HepG2 (cell line): ENCODE measurements around the gene MYO10. TPM values are rescaled to one million over a fixed set of nuclear protein-coding genes. Genes with fewer than 3 reads are reported as not detected.

Experiments used
- ATAC-seq: fragments of 200-7000 bp; cut with Tn5 transposase; 3 replicates; pipeline ENCODE4 v1.9.1; 2020; ENCODE audit warnings: mild to moderate bottlenecking, moderate library complexity
- BruUV-seq: library from RNA; stranded (reverse); fragments of 400-500 nt; replicated peaks from 2 replicates; lab custom pipeline; 2021; lab: Mats Ljungman, UMichigan
- CTCF ChIA-PET: fragments of 300-600 bp; formaldehyde crosslinking; extraction: SDS; loops from one replicate; lab custom pipeline; 2021; ENCODE audit warnings: low total read pairs, inconsistent platforms, low intra/inter-chr PET ratio; lab: Yijun Ruan, JAX
- POLR2A ChIA-PET: fragments of 350-600 bp; sonication (Branson Sonifier 250); formaldehyde crosslinking; loops from one replicate; lab custom pipeline; 2020; ENCODE audit warnings: antibody characterized with exemption, inconsistent platforms; lab: Yijun Ruan, JAX
- DNase-seq: peaks from one replicate; pipeline ENCODE4 v3.0.0-alpha.2; 2015; ENCODE audit warnings: low spot score
- FAIRE-seq: peaks from 3 replicates; lab custom pipeline; 2011; peaks lifted over from hg19 to GRCh38; lab: Jason Lieb, UNC
- H2AFZ ChIP-seq: one replicate; pipeline ENCODE4 v1.6.1; 2011; ENCODE audit warnings: low read length, inconsistent platforms
- H3K27ac ChIP-seq: fragments of 300-600 bp; 3 replicates; pipeline ENCODE4 v1.8.0; 2011; ENCODE audit warnings: mixed run types, mild to moderate bottlenecking, mixed read lengths, low read length, inconsistent platforms; ENCODE audit not compliant: insufficient read depth; ENCODE audit errors: extremely low read length
- H3K27me3 ChIP-seq, 2 experiments: fragments of 200-600 bp in 1 of 2; 2 replicates in 1 of 2; 3 replicates in 1 of 2; pipeline versions ENCODE4 v1.6.0 to v1.8.0; 2011; ENCODE audit warnings: low read length in 2 of 2, mild to moderate bottlenecking in 2 of 2, moderate library complexity in 2 of 2, inconsistent platforms in 1 of 2; ENCODE audit not compliant: insufficient read depth in 2 of 2, control insufficient read depth in 1 of 2
- H3K36me3 ChIP-seq, 2 experiments: fragments of 200-600 bp in 1 of 2; replicated peaks in 1 of 2; 2 replicates in 1 of 2; 3 replicates in 1 of 2; pipeline versions ENCODE4 v1.5.1 to v1.8.0; 2011; ENCODE audit warnings: low read length in 2 of 2, inconsistent platforms in 1 of 2; ENCODE audit not compliant: insufficient read depth in 2 of 2, control insufficient read depth in 1 of 2
- H3K4me1 ChIP-seq: 2 replicates; pipeline ENCODE4 v1.5.1; 2012; ENCODE audit warnings: low read length, inconsistent platforms; ENCODE audit not compliant: insufficient read depth
- H3K4me2 ChIP-seq: 2 replicates; pipeline ENCODE4 v1.6.0; 2011; ENCODE audit warnings: low read depth, low read length, inconsistent platforms
- H3K4me3 ChIP-seq, 3 experiments: fragments of 200-600 bp in 1 of 3; sonication (generic), shearing (Covaris generic) in 1 of 3; replicated peaks in 1 of 3; 2 replicates each; pipeline ENCODE4 v1.5.1; 2011 to 2016; ENCODE audit warnings: low read length in 3 of 3, inconsistent platforms in 2 of 3, low read depth in 2 of 3, mild to moderate bottlenecking in 2 of 3, control low read depth in 1 of 3, mixed read lengths in 1 of 3; ENCODE audit not compliant: insufficient read depth in 1 of 3
- H3K79me2 ChIP-seq: one replicate; pipeline ENCODE4 v1.6.1; 2011; ENCODE audit warnings: low read length, inconsistent platforms; ENCODE audit not compliant: insufficient read depth
- H3K9ac ChIP-seq: 2 replicates; pipeline ENCODE4 v1.6.0; 2011; ENCODE audit warnings: mild to moderate bottlenecking, low read depth, low read length, inconsistent platforms; ENCODE audit not compliant: insufficient read depth
- H3K9me3 ChIP-seq: 2 replicates; pipeline ENCODE4 v1.5.1; 2012; ENCODE audit warnings: mild to moderate bottlenecking, low read length
- H4K20me1 ChIP-seq: 2 replicates; pipeline ENCODE4 v1.6.0; 2011; ENCODE audit warnings: inconsistent platforms, mild to moderate bottlenecking, low read length, moderate library complexity; ENCODE audit not compliant: insufficient read depth
- CC2D1A ChIP-seq: sonication (generic); formaldehyde crosslinking; IDR thresholded peaks from 2 replicates; pipeline ENCODE4 v1.8.1; 2023; ENCODE audit warnings: mild to moderate bottlenecking, missing genetic modification reagents
- IRF1 ChIP-seq: sonication (generic); formaldehyde crosslinking; IDR thresholded peaks from 2 replicates; pipeline ENCODE4 v1.4.0; 2020; ENCODE audit warnings: low read depth, mild to moderate bottlenecking, missing genetic modification reagents
- MAFK ChIP-seq, 2 experiments: IDR thresholded peaks in 1 of 2; conservative IDR thresholded peaks in 1 of 2; 2 replicates each; pipeline ENCODE4 v1.6.1; 2011; ENCODE audit warnings: improper control_type of control experiment in 2 of 2, low read length in 2 of 2
- MTA1 ChIP-seq: sonication (generic); formaldehyde crosslinking; IDR thresholded peaks from 2 replicates; pipeline ENCODE4 v1.4.0; 2020; ENCODE audit warnings: missing genetic modification reagents, mild to moderate bottlenecking, borderline replicate concordance
- MTERF4 ChIP-seq: sonication (generic); formaldehyde crosslinking; IDR thresholded peaks from 2 replicates; pipeline ENCODE4 v1.8.0; 2023; ENCODE audit warnings: mild to moderate bottlenecking, missing genetic modification reagents
- NFE2L1 ChIP-seq: sonication (generic); formaldehyde crosslinking; IDR thresholded peaks from 2 replicates; pipeline ENCODE4 v1.4.0; 2020; ENCODE audit warnings: missing genetic modification reagents, mild to moderate bottlenecking, borderline replicate concordance
- PCBP2 ChIP-seq: fragments of 200-400 bp; formaldehyde crosslinking; optimal IDR thresholded peaks from 2 replicates; pipeline ENCODE3; 2018; ENCODE audit warnings: low read length, low read depth; ENCODE audit not compliant: poor library complexity, severe bottlenecking
- PHF21A ChIP-seq: sonication (generic); formaldehyde crosslinking; IDR thresholded peaks from 2 replicates; pipeline ENCODE4 v1.5.0; 2020; ENCODE audit warnings: mild to moderate bottlenecking, missing genetic modification reagents
- POLR2A ChIP-seq, 2 experiments: IDR thresholded peaks; 2 replicates each; pipeline ENCODE4 v1.6.1; 2011; ENCODE audit warnings: low read depth in 2 of 2, low read length in 2 of 2, mild to moderate bottlenecking in 1 of 2, moderate library complexity in 1 of 2; ENCODE audit not compliant: insufficient read depth in 1 of 2
- RFXANK ChIP-seq: IDR thresholded peaks from 2 replicates; pipeline ENCODE4 v1.6.1; 2016
- SMAD1 ChIP-seq: sonication (generic); formaldehyde crosslinking; IDR thresholded peaks from 2 replicates; pipeline ENCODE4 v1.4.0; 2020; ENCODE audit warnings: missing genetic modification reagents, low read depth, mild to moderate bottlenecking, borderline replicate concordance
- U2AF2 ChIP-seq: fragments of 200-400 bp; formaldehyde crosslinking; IDR thresholded peaks from 2 replicates; pipeline ENCODE4 v1.6.1; 2017; ENCODE audit warnings: low read depth, mild to moderate bottlenecking, low read length
- ZEB1 ChIP-seq: IDR thresholded peaks from 2 replicates; pipeline ENCODE4 v1.6.1; 2012; ENCODE audit warnings: mild to moderate bottlenecking, low read depth, inconsistent platforms; ENCODE audit not compliant: insufficient replicate concordance
- ZNF264 ChIP-seq: sonication (generic); formaldehyde crosslinking; IDR thresholded peaks from 2 replicates; pipeline ENCODE4 v1.4.0; 2020; ENCODE audit warnings: missing genetic modification reagents
- ZNF354B ChIP-seq: sonication (generic); formaldehyde crosslinking; IDR thresholded peaks from 2 replicates; pipeline ENCODE4 v1.8.0; 2022; ENCODE audit warnings: mild to moderate bottlenecking, missing genetic modification reagents
- ZNF614 ChIP-seq: IDR thresholded peaks from 2 replicates; pipeline ENCODE4 v1.6.1; 2018; ENCODE audit warnings: missing biosample characterization, missing genetic modification reagents, inconsistent platforms, borderline replicate concordance
- ZNF672 ChIP-seq: sonication (generic); formaldehyde crosslinking; IDR thresholded peaks from 2 replicates; pipeline ENCODE4 v1.8.1; 2022; ENCODE audit warnings: missing genetic modification reagents
- WGBS: methylation state at CpG from one replicate; pipeline ENCODE4 v1.1.6; 2017; ENCODE audit warnings: low lambda C conversion rate; 5-methylcytosine and 5-hydroxymethylcytosine counted together
- in situ Hi-C: cut with HindIII; loops from 2 replicates; pipeline ENCODE4 v1.10.0; 2017; ENCODE audit warnings: low pct_unique_long_range_greater_than_20kb; ENCODE audit not compliant: extremely low pct_ligation_motif_present
- intact Hi-C: fragments of 100-400 bp; cut with micrococcal nuclease; formaldehyde crosslinking; loops from one replicate; pipeline ENCODE4 v1.10.0; 2022; ENCODE audit not compliant: unreplicated experiment
- polyA plus RNA-seq, 8 experiments: library from polyadenylated mRNA; depleted of rRNA in 3 of 8; stranded (reverse) in 7 of 8; unstranded in 1 of 8; fragments of >200 nt; fragmentation: Illumina TruSeq in 4 of 8; extraction: Trizol in 4 of 8; gene quantifications; 2 replicates each; pipeline versions ENCODE4 v1.2.1 to v1.2.3, GENCODE V29; 2011 to 2016; ENCODE audit warnings: low read depth in 4 of 8, missing spikeins in 1 of 8, mixed read lengths in 1 of 8; ENCODE audit not compliant: insufficient read depth in 1 of 8
- total RNA-seq, 5 experiments: library from RNA; depleted of rRNA; stranded (reverse); fragments of >200 nt; fragmentation: Illumina TruSeq; extraction: Trizol; gene quantifications; 2 replicates each; pipeline ENCODE4 v1.2.3, GENCODE V29; 2016; ENCODE audit warnings: low read depth in 1 of 5
- TF ChIP-seq, protein P1 (sequence below): sonication (generic); formaldehyde crosslinking; IDR thresholded peaks from 2 replicates; pipeline ENCODE4 v1.8.1; 2023; ENCODE audit warnings: mild to moderate bottlenecking, inconsistent platforms, moderate library complexity, missing genetic modification reagents, borderline replicate concordance
- TF ChIP-seq, protein P2 (sequence below), 2 experiments: sonication (generic) in 1 of 2; formaldehyde crosslinking in 1 of 2; IDR thresholded peaks; 2 replicates each; pipeline versions ENCODE4 v1.4.0 to v1.6.1; 2018 to 2020; ENCODE audit warnings: missing genetic modification reagents in 2 of 2, borderline replicate concordance in 1 of 2, low read depth in 1 of 2, mild to moderate bottlenecking in 1 of 2, missing biosample characterization in 1 of 2

Gene MYO10
- total and polyA plus RNA-seq, 2 of the 13 experiments (the other 11 are each of a cell fraction or from before 2014, with no cell fraction given): 4.5 to 14.0 TPM

DNA sequence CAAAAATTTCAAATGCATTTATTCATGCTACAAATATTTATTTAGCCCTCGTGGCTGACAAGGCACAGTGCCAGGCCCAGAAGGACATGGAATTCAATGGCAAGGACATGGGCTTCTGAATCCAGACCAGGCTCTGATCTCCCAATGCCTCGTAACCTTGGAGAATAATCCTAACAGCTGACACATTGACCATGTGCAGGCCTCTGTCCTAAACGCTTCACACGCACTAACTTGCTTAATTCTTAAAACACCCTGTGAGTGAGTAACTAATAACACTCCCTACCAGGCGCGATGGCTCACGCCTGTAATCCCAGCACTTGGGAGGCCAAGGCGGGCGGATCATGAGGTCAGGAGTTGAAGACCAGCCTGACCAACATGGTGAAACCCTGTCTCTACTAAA, 33.2 kb downstream of the MYO10 start (continued):
- TF ChIP-seq MAFK (conservative IDR thresholded peaks at IDR 0.05 in 1 of 2, IDR thresholded peaks at IDR 0.05 in 1 of 2; ENCODE audit: low read length in 2 of 2) (no peak), POLR2A (IDR thresholded peaks at IDR 0.05; ENCODE audit: insufficient read depth in 1 of 2, low read depth in 2 of 2, low read length in 2 of 2) (no peak), IRF1 (no peak), PCBP2 (no peak), PHF21A (no peak), MTA1 (CRISPR knock-in tag) (no peak), RFXANK (CRISPR knock-in tag) (no peak), ZNF672 (CRISPR knock-in tag) (no peak)
- TF ChIP-seq, all 625 proteins: peak for 0

DNA sequence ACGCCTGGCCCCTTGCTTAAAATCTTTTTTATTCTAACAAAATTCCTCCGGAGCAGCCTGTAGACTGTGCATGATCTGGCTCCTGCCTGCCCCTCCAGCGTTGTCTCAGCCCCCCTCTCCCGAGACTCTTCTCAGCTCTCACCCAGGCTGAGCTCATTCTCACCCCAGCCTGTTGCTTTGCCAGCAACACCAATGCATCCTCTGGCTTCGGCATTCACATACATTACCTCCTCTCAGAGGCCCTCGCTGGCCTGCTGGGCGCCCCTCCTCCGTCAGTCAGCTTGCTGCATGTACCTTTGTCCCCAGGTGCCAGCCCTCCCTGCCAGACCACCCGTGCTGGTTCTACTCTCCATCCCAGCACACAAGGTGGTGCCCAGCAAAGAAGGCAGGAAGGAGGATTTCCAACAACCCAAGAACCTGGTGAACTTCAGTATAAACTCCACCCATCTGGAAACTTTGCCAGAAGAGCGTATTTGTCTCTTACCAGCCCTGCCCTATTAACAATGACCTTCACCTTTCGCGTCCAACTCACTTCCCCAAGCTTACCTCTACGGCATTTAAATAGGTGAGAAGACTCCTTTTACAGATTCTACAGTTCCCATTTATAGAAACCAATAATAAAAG, 35.0 kb downstream of the MYO10 start:
- no peaks in the 10 kb centered on the region for H3K9me3 ChIP-seq
- H3K27ac ChIP-seq: no peak overlapping the region
- WGBS: 53% methylated on average over 13 of the region's 13 CpGs
- H3K9ac ChIP-seq: no peak overlapping the region
- no peaks in the 10 kb centered on the region for H3K79me2 ChIP-seq
- no peaks in the 10 kb centered on the region for H4K20me1 ChIP-seq
- H2AFZ ChIP-seq: no peak overlapping the region
- intact Hi-C loops (no loop called here), in situ Hi-C loops (no loop called here)
- CTCF ChIA-PET: no interaction called here
- FAIRE-seq (no peak), DNase-seq (no peak), ATAC-seq (no peak)
- H3K4me2 ChIP-seq: no peak overlapping the region
- no peak overlapping the region for H3K4me3 ChIP-seq
- BruUV-seq: no TSS peak
- no peaks in the 10 kb centered on the region for H3K36me3 ChIP-seq
- H3K4me1 ChIP-seq: no peaks in the 10 kb centered on the region
- POLR2A ChIA-PET: no interaction called here
- H3K27me3 ChIP-seq: peaks cover 0 to 2% of the 10 kb centered on the region in 2 experiments; a peak in 1 of 5 replicates
- TF ChIP-seq, protein P1, sequence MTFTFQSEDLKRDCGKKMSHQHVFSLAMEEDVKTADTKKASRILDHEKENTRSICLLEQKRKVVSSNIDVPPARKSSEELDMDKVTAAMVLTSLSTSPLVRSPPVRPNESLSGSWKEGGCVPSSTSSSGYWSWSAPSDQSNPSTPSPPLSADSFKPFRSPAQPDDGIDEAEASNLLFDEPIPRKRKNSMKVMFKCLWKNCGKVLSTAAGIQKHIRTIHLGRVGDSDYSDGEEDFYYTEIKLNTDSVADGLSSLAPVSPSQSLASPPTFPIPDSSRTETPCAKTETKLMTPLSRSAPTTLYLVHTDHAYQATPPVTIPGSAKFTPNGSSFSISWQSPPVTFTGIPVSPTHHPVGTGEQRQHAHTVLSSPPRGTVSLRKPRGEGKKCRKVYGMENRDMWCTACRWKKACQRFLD (CRISPR knock-in tag): no peak
- no peak for TF ChIP-seq U2AF2
- TF ChIP-seq MTERF4 (CRISPR knock-in tag): no peak
- no peak for TF ChIP-seq SMAD1 (CRISPR knock-in tag)
- no peak for TF ChIP-seq NFE2L1 (CRISPR knock-in tag)
- TF ChIP-seq, protein P2, sequence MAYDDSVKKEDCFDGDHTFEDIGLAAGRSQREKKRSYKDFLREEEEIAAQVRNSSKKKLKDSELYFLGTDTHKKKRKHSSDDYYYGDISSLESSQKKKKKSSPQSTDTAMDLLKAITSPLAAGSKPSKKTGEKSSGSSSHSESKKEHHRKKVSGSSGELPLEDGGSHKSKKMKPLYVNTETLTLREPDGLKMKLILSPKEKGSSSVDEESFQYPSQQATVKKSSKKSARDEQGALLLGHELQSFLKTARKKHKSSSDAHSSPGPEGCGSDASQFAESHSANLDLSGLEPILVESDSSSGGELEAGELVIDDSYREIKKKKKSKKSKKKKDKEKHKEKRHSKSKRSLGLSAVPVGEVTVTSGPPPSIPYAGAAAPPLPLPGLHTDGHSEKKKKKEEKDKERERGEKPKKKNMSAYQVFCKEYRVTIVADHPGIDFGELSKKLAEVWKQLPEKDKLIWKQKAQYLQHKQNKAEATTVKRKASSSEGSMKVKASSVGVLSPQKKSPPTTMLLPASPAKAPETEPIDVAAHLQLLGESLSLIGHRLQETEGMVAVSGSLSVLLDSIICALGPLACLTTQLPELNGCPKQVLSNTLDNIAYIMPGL (CRISPR knock-in tag; IDR thresholded peaks at IDR 0.05; ENCODE audit: borderline replicate concordance in 1 of 2, low read depth in 1 of 2): no peak
- TF ChIP-seq ZNF354B (CRISPR knock-in tag): no peak
- TF ChIP-seq CC2D1A (CRISPR knock-in tag): no peak
- TF ChIP-seq ZEB1: no peak
- TF ChIP-seq ZNF614 (CRISPR knock-in tag): no peak
- no peak for TF ChIP-seq ZNF264 (CRISPR knock-in tag)
